Body of pancreas (tissue), 4 donors: Measurements from ENCODE around the gene THSD4.

Experiments used
- POLR2A ChIP-seq, 3 donors: fragments of 450-650 bp; IDR thresholded peaks; one replicate each; pipeline ENCODE4 v1.6.1; 2016; ENCODE audit warnings: antibody characterized with exemption in 3 of 3, mild to moderate bottlenecking in 2 of 3
- TF ChIP-seq, protein P1 (sequence below), 7 experiments: fragments of 450-650 bp in 4 of 7; fragments of 200-600 bp in 3 of 7; sonication (generic) in 3 of 7; IDR thresholded peaks; one replicate each; pipeline ENCODE4 v1.5.1; 2016 to 2019; ENCODE audit warnings: antibody characterized with exemption in 7 of 7

DNA sequence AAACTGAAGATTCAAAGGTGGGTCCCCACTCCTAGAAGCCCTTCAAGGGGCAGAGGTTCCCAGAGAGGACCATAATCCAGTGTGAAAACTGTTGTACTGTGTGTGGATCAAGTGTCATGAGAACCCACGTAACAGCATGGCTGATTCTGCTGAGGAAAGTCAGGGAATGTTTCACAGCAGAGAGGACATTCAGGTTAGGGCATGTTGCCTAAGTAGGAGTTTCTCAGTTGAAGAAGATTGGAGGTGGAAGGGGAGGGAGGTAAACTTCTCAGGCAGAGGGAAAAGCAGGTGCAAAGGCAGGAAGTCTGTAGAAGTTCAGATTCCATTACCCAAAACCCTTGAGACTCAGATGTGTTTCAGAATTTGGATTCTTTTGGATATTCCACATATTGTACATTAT is 448.9 kb downstream of the THSD4 start:
- TF ChIP-seq, protein P1, sequence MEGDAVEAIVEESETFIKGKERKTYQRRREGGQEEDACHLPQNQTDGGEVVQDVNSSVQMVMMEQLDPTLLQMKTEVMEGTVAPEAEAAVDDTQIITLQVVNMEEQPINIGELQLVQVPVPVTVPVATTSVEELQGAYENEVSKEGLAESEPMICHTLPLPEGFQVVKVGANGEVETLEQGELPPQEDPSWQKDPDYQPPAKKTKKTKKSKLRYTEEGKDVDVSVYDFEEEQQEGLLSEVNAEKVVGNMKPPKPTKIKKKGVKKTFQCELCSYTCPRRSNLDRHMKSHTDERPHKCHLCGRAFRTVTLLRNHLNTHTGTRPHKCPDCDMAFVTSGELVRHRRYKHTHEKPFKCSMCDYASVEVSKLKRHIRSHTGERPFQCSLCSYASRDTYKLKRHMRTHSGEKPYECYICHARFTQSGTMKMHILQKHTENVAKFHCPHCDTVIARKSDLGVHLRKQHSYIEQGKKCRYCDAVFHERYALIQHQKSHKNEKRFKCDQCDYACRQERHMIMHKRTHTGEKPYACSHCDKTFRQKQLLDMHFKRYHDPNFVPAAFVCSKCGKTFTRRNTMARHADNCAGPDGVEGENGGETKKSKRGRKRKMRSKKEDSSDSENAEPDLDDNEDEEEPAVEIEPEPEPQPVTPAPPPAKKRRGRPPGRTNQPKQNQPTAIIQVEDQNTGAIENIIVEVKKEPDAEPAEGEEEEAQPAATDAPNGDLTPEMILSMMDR (IDR thresholded peaks at IDR 0.05) = no peak
- TF ChIP-seq POLR2A (IDR thresholded peaks at IDR 0.05) = no peak
